NCI-H526 (cell line): ENCODE measurements around the gene MYBPH.

Experiments used
- DNase-seq, 2 experiments: peaks; one replicate each; lab custom pipeline; 2025; lab: John Stamatoyannopoulos, UW

MYBPH gene

DNA sequence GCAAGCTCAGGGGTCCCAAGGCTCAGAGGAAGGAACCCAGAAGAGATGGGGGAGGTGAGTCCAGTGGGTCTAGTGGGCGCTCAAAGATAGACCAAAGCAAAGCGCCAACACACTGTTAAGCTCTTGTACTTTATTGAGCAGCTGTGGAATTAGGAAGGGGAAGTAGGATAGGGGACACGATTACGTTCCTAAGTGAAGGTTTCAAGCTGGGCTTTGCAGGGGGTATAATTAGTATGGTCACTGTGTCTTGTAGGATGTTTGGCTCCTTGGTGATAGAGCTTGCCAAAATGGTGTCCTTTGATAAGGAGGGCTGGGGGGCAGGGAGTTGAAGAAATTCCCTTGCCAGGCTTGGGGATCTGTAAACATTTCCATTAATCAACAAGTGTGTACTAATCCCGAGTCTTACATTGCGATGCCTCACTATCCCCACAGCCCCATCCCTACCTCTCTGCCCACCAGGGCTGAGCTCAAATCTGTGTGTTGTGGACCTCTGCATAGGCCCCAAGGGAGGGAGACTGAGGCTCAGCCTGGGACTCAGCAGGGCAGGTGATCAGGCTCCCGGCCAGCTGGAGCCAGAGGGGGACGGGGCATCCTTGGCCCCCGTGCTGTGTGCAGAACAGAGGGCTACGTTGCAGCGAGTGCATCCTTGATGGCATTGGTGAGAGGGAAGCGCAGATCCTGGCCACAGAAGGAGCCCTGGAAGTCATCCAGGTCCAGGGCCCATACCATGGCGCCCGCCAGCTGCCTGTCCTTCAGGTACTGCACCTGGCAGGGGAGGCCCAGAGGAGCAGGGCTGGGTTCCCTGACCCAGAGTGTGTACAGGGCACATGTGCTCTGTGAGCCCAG is 3.4 kb upstream of the MYBPH start:
- DNase-seq = no peak

DNA sequence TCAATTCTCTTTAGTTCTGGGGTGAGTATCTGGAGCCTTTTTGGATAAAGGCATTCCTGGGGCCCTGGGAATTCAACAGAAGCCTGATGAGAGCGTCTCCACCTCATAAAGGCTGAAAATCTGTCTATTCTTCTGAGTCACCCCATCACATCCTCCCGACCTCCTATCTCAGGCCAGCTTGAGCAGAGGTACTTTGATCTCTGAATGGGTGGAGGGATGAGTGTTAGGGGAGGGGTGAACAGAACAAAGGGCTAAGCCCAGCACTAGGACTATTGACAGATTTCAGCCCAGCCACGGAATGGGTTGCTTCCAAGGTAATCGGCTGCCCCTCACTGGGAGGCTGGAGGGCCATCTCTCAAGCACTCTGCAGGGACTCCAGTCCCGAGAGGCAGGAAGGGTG is 2.5 kb upstream of the MYBPH start:
- no peak for DNase-seq

- no peak for DNase-seq
These were observed 1.9 kb upstream of the MYBPH start for GRCh38 chr1:203177470-203178039.

GRCh38 chr1:203177036-203177405 is 1.4 kb upstream of the MYBPH start:
- DNase-seq = no peak

DNA sequence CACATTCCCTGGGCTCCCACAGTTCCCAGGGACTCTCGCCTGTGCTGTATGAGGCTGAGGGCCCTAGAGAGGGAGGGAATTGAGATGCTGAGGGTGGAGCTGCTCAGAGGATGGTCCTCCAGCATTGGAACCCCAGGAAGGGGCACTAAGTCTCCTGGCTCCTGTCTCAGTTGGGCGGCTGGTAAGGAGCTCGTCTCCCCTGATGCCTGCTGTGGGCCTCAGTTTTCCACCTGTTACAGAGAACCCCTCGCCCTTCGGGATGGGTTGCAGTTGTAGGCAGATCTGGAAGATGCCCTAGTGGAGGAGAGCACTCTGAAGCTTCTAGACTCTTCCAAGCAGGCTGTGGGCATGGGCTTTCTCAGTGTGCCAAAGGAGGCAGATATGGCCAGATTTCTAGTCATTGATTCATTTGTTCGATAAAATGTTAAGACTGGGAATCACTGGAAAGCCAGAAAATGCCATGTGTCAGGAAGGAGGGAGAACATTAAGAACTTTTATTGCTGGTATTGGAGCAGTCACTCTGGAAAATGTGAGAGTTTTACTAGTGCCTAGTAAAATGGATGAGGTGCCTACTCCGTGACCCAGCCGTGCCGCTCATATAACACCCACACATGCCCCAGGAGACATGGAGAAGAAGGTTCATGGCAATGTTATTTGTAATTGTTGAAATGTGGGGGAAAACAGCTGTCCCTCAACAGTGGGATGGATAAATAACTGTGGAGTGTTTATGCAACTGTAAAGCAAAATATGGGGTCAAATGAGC is 828 bp upstream of the MYBPH start:
- DNase-seq = no peak

DNA sequence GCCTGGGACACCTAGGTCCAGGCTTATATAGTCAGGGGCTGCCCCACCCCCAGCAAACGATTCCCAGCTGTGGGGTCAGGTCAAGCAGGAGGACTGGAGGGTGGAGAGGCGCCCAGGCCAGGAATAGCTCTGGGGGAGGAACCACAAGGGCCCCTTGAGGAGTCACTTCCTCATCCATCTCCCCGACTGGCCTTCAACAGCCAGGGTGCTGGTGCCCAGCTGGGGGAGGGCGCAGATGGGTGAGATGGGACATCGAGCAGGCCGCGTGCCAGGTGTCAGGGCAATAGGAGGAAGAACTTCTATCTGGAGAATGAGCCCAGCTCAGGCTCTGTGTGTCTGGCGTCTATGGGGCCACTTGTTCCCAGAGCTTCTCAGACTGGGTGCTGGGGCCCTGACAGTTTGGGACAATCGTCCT is 208 bp upstream of the MYBPH start:
- DNase-seq = no peak

DNA sequence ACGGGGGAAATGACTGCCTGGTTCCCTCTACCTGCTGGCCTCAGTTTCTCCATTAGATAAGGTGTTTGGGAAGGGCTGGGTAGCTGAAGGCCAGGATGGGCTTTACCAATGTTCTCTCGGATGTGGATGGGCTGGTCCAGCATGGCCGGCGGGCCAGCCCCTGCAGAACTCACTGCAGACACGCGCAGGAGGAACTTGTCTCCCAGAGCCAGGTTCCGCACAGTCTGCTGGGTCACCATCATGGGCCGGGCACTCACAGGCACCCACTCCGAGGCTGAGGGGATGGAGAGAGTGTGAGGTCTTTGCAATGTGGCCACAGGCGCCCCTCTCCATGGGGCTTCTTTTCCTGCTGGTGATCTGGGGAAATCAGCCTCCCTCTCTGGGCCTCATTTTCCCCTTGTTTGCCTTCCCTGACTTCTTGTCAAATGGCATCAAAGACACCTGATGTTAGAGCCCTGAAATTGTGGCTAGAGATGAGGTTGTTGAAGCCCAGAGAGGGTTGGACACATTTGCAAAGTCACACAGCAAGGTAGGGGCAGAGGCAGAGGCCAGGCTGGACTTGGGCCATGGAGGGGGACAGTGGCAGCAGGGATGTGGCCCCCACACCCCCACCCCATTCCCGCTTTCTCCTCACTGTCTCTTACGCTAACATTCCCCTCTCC is 1.2 kb downstream of the MYBPH start:
- DNase-seq = no peak

GRCh38 chr1:203173566-203173965 is 2.1 kb downstream of the MYBPH start:
- DNase-seq = peak in 1 of 2 experiments; percentile 32

- no peak for DNase-seq
These were observed 2.5 kb downstream of the MYBPH start for GRCh38 chr1:203173011-203173555.

- peak; percentile 8 to 69 for DNase-seq
These were observed 3.2 kb downstream of the MYBPH start for GRCh38 chr1:203172184-203173010.

GRCh38 chr1:203171341-203172183 is 4.1 kb downstream of the MYBPH start:
- no peak for DNase-seq

DNA sequence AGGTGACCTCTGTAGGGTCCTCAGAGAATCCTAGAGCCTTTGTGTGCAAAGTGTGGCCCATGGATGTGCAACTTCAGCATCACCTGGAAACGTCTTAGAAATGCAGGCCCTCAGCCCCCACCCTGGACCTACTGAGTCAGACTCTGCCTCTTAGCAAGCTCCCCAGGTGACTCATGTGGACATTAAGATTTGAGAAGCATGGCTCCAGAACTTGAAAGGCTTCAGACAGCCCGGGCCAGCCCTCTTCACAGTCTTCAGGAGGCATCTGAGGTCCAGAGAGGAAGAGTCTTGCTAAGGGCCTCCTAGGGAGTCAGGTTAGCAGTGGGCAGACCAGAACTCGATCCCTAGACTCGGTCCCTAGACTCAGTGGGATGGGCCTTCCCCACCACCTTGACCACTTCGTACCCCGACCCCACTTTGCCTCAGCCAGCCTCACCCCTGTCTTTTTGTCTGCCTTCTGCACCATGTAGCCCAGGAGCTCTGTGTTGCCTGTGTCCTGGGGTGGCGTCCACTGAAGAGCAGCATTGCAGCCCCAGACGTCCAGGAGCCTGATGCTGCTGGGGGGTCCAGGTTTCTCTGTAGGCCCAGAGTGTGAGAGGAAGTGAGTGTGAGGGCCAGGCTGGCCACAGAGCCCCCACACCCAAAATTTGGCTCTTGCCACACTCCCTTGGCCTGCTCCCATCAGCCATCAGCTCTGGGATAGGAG is 4.8 kb downstream of the MYBPH start:
- no peak for DNase-seq

GRCh38 chr1:203169770-203170520 is 5.7 kb downstream of the MYBPH start:
- no peak for DNase-seq

DNA sequence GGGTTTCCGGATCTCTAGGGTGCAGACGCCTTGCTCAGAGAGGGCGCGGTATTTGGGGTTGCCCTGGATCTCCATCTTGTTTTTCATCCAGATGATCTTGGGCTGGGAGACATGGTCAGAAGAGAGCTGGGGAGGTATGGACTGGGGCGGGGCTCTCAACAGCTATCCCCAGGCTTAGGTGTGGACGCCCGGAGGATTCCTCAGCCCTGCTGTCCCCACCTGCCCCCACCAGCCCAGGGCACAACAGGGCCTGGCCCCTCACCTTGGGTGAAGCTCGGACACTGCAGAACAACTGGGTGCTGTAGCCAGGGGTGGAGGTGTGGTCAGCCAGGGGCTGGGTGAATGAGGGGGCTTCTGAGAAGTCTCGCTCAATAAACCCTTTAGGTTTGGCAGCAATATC is 6.6 kb downstream of the MYBPH start:
- DNase-seq = no peak

GRCh38 chr1:203168256-203168786 is 7.3 kb downstream of the MYBPH start:
- no peak for DNase-seq

DNA sequence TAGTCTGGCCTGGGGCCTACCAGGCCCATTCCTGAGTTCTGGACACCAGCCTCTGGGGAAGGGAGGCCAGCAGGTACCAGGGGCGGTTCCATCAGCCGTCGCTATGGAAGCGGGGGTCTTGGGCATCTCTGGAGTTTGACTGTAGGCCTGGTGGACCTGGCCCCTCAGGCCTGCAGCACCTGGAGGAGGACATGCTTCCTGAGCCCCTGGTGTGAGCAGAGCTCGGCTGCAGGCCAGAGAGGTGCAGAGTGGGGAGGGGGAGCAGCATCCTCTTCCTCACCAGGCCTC is 7.8 kb downstream of the MYBPH start:
- DNase-seq = no peak

- no peak for DNase-seq
These were observed 8.4 kb downstream of the MYBPH start for GRCh38 chr1:203167026-203167912.
